HG03442 (cell line): ENCODE results near the gene RTN4R.

Source experiments
- ATAC-seq: cut with Tn5 transposase; IDR thresholded peaks from one replicate; pipeline ENCODE4 v1.9.1; 2021; ENCODE audit warnings: mild to moderate bottlenecking, moderate library complexity; ENCODE audit not compliant: unreplicated experiment

Gene RTN4R

DNA sequence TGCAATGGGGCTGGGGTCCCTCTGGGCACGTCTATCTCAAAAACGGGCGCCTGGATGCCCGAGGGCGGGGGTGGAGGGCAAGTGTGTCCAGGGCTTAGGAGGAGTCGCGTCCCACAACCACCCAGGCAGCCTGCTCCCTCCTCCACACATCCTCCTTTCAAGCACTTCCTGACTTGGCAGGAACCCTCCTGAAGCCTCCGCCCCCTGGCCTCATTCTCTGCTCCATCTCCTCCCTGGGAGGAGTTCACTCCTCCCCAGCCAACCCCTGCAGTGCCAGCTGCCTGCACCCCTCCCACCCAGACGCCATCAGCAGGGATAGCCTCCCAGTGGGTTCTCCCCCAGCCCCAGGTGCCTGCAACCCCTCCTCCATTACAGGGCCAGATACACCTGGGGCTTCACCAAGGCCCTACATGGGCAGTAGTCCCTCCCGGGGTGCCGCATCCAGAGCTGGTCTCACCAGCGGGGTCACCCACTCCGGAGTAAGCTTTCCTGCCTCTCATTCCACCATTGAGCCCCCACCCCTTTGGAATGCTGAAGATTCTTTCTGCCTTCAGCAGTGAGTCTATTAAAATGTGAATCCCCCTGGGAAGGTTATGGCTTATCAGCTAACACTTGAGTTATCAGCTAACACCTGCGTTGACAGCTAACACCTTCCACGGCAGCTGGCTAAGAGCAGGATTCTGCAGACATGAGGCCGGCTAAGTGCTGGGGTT, 24.4 kb downstream of the RTN4R start:
- ATAC-seq, result no peak

DNA sequence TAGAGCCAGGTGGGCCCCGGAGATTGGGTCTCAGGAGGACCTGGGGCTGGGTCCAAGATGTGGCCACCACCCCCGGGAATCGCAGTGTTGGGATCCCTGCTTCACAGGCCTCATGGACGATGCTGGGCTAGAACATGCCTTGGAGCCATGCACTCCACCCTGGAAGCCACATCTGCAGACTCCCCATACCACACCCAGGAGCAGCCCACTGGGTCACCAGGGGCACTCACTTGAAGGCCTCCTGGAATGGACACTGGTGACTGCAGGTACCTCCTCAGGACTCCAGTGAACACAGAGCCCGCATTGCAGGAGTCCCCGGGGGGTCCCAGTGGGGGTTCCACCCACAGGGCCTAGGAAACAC, 25.0 kb downstream of the RTN4R start:
- ATAC-seq, result no peak

DNA sequence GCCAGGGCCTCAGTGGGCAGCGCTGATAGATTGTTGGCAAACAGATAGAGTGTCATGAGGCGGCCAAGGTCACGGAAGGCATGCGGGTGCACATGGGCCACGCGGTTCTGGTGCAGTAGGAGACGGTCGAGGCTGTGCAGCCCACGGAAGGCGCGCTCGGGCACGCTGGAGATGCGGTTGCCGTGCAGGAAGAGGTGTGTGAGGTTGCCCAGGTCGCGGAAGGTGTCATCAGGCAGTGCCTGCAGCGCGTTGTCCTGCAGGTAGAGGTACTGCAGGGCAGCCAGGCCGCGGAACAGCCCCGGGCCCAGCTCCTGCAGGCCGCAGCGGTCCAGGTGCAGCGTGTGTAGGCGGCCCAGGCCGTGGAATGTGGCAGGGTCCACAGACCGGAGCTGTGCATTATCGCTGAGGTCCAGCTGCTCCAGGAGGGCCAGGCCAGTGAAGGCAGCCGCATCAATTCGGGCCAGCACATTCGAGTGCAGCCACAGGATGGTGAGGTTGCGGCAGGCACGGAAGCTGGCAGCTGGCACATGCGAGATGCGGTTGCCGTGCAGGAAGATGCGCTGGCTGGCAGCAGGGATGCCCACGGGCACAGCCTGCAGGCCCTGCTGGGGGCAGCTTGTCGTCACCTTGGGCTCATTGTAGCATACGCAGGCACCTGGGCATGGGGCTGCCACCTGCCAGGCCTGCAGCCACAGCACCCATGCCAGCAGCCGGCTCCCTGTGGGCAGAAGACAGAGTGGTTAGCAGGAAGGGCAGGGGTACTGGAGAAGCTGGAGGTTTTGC, 25.5 kb downstream of the RTN4R start:
- no peak for ATAC-seq

DNA sequence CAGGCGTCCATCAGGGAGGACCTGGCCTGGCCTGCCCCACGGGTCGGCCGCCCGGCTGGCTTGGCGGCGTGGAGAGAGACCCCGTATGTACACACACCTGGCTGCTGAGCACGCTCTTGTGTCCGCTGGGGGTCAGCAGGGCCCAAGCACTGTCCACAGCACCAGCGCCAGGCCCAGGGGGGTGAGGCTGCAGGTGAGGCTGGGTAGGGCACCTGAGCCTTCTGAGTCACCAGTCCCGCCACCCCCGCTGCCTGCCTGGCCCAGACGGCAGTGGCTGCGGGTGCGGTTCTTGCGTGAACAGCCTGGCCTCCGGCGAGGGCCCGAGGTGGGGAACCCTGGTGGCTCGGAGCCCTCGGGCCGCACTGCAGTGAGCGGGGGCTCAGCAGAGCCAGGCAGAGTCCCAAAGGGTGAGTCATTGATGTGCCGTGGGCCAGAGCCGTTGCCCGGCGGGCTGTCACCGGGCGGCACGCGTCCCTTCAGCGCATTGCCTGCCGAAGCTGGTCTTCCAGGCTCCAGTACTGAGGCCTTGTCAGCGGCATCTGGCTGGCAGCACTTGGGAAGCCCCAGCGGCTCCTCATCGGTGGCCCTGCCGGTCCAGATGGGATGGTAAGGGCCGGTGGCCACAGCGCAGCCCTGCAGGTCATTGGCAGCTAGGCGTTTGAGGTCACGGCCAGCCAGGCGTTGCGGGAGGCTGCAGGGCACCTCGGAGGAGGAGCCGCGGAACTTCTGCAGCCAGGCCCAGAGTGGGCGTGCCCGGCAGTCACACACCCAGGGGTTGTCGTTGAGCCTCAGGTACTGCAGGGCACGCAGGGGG, 26.3 kb downstream of the RTN4R start:
- ATAC-seq, result no peak

DNA sequence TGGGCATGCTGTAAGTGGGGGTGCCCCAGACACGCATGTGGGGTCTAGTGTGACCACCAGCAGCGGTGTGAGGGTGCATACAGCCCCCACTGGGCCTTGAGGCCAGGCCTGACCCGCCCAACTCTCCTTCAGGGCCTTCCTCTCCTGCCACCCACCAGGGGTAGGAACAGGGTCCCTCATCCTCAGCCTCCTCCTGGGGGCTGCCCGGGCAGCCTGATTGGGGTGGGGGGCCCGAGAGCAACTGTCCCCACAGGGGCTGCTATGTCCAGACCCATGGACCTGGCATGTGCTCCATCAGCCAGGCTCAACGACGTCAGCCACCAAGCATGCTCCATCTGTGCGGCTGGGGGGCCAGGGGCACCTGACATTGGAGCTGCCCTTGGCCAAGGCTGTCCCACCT, 27.2 kb downstream of the RTN4R start:
- no peak for ATAC-seq

DNA sequence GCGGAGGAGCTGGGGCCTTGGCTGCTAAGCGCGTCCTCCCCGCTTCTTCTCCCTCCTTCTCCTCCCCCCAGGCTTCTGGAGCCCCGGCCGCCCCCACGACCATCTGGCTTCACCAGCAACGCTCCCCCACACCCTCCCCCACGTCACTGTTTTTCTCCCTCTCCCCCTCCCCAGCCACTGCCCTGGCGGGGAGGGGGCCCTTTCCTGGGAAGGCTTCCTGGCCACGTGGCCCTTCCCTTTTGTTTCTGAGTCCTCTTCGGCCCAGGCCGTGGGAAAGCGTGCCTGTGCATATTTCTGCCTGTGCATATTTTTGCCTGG, 27.7 kb downstream of the RTN4R start:
- no peak for ATAC-seq

DNA sequence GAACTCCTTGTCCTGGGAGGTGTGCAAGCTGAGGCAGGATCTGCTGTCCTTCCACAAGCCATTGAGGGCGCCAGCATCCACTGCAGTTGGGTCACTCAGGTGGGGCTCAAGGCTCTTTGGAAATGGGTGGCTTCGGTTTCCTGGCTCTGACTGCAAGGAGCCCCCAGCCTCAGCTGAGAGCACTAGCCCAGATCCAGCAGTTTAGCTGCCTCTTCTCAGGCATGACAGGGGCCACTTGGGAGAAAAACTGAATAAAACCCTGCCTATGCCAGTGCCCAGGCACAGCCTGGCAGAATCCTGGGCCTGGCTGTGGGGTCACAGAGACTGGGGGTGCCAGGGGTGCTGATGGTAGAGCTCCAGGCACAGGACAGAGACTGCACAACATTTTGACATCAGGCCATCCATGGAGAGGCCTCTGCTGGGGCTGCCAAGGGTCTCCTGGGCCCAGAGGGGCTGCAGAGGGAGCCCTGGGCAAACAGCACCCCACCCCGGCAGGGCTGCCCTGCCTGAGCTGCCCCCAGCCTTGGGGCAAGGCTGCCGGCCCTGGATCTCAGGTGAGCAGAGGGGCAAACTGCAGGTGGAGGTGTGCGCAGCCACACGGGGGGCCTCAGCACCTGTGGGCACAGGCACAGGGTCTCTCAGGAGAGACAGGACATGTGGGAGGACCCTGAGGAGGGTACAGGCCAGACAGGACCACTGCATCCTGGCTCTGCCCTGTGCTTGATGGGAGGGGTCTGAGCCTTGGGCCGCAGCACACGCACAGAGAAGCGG, 28.3 kb downstream of the RTN4R start:
- ATAC-seq, result no peak

DNA sequence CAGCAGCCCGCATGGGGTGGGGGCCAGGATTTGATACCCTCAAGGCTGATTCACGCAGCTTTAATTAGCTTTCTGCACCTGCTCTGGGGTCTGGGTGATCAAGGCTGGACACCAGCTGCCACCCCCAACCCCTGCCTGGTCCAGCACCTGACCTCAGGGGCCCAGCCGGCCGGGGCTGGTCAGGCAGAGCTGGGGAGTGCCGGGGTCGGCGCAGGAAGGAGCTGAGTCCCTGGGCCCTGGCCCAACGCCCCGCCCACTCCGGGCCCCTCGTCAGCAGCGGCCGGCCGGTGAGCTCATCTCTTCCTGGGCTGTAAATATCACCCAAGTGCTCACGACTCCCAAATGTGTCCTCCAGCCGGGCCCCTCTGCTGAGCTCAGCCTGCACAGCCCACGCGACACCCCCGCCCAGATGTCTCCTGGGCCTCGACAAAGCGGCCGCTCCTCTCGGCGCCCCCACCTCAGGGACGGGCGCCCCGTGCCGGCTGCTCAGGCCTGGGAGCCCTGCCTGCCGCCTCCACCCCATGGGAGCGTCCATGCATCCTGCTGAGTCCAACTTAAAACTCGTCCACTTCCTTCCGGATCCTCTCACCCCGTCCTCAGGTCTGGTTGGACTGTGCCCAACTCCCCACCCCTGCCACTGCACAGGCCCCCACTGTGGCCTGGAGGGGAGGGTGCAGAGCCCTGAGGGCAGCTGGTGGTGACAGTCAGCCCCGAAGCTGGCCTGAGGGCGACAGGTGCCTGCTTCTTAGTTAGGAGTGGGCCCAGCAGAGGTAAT, 29.0 kb downstream of the RTN4R start:
- ATAC-seq, result no peak

DNA sequence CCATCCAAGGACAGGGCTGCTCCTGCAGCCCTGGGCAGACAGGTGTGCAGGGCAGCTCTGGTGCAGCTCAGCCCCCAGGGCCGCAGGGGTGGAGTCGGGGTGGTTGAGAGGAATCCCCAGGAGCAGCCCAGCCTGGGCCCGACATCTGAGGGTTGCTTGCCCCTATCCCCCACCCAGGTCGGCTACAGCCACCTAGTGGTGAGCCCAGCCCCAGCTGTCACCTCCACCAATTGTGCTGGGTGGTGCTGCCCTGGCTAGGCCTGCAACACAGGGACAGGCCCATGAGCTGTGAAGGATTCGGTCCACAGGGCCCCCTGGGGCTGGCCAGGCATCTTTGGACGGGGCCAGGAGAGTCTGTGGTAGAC, 29.6 kb downstream of the RTN4R start:
- ATAC-seq, result no peak

DNA sequence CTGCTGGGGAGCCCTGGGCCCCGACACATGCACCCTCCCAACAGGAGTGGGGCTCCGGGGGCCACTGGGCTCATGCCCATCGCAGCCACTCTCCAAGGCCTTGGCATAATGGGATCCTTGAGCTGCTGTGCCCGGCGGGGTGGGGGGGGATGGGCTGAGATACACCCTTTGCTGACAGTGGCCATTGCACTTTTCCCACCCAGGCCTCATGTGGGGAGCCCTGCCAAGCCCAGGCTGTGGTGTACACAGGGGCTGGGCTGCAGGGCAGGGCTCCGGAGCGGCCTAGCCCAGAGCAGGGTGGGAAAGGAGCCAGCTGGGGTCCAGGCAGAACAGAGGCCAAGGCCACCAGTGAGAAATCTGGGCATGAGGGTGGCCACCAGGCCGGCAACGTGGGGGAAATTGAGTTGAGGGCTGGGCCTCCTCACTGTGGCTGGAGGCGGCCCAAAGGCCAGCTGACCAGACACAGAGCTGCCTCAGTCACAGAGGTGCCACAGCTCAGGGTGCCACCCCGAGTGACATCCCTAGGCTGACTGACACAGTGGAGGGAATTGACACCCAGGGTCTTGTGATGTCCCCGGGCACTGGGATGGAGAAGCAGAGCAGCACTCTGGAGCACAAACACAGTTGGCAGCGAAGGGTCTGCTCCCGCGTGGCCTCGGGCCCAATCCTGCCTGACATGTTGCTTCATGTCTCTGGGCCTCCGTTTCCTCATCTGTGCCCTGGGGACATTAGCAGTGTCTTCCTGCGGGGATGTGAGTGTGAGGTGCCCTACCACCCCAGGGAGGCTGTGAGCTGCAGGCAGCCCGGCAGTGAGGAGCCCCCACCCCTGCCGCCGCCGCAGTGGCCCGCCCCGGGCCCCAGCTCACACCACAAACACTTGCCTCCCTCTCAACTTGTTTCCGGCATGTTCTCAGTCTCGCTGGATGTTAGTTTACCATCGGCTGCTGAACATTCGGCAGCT, 30.4 kb downstream of the RTN4R start:
- ATAC-seq, result no peak

DNA sequence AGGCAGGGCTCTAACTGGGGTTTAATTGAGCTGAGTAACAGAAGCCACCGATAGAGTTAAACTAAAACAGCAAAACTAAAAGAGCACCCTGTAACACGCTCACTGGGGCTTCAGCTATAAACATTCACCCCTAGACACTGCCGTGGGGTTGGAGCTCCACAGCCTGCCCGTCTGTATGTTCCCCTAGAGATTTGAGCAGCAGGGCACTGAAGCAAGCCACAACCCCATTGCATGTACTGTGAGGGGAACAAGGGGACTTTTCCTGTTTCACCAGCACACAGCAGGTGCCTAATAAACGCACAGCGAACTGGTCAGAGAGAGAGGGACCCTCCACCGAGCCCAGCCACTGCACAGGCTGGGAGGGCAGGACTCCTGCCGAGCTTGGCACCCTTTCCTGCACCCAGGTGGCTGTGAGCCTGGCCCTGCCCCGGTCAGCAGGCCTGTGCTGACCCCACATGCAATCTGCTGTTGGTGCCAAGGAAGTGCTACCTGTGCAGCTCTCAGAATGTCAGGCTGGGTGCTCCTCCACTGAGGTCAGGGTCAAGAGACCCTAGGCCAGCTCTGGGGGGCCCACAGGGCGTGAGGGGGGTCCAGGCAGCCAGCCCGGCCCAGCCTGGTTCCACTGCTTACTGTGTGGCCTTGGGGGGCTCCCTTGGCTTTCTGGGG, 31.9 kb downstream of the RTN4R start:
- no peak for ATAC-seq

DNA sequence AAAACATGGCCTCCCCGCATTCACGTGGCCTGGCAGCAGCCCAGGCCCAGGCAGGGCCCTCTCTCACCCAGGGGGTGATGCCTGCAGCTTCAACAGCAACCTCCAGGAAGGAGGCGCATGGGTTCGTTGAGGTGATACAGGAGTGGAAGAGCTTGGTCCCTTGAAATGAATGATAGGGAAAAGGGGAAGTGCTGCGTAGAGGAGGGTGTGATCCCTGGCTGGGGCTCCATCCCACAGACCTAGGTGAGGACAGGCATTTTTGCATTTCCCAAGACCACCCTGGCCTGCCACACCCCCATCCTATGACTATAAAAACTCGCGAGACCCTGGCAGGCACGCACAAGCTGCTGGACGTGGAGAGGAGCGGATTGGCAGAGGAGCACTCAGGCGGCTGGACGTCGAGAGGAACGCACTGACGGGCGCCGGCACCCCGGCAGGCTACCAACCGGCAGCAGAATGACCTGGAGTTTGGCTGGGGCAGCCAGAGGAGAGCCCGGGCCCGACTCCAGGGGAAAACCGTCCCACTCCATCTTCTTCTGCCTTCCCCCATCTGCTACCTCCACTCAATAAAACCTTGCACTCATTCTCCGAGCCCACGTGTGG, 32.6 kb downstream of the RTN4R start:
- ATAC-seq, result no peak

DNA sequence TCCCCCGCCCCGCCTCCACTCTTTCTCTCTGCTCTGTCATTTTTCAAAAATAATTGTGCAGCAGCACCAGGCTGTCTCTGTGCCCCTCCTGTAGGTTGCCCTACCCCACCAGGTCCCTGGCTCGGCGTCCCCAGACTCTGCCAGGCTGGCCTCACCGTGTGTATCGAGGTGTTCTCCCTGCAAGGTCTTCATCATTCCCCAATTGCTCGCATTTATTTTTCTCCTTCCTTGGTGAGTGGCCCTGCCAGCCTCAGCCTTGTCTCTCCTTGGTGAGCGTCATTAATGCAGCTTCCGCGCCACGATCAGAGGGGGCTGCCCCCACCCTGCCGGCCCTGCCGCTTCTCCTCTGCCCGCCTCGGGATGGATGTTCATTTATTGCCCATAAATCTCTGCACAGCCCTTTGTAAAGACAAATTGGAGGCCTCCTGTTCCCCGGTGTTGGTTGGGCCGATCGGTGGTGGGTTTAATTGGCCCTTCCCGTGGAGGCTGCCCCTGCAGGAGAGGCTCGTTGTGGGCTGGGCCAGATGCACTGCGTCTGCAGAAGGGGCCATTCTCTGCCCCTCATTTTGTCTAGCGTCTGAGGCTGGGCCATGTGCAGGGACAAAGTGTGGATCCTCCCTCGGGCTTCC, 33.2 kb downstream of the RTN4R start:
- no peak for ATAC-seq

DNA sequence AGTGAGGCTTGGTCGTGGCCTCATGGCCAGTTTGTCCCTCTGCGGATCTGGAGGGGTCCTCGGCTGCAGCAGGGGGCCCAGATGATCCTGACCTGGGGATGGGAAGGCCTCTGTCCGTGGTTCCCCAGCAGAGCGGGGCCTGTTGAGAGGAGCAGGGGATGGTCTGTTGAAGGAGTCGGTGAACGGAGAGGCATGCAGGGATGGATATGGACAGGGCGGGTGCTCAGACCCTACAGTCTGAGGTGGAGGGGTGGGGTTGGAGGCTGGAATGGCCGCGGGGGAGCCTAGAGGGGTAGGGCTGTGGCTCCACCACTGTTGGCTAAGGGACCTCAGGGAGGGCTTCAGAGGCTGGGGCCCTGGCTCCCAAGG, 33.8 kb downstream of the RTN4R start:
- ATAC-seq, result no peak

DNA sequence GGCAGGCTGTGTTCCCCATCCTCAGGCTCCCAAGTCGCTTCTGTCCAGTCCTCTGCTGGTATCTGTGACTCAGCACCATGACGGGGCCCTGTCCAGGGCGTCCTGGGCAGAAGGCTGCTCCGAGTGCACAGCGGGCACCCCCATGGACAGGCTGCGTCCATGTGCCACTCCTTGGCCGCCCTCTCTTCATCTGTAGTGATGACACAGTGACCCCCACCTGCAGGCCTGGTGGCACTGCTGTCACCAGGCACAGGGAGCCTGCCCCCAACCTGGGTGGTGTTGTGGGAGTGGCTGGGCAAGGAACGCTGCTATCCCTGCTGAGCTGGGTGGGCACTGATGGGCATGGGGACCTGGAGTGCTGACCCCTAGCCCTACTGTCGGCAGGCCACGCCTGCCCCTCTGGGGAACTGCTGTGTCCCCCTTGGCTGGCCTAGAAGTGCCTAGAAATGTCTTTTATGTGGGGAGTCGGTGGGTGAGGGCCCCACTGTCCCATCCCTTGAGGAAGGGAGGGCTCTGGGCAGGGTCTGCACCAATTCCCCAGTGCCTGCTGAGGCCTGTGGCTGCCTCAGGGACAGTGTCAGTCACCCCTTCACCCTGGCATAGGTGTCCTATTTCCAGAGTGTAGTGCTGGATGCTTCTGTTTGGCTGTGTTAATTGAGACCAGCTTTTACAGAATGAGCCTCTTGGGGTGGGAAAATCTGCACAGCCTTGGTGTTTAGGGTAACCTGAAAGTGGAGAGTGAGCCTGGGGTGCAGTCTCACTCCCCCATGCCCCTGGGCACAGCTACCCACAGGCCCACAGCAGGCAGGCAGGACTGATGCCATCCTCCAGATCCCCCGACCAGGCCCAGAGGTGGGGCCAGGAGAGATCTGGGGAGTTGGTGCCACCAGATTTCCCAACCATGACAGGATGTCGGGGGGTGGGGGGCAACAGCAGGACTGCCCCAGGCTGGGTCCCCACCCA, 34.5 kb downstream of the RTN4R start:
- ATAC-seq, result no peak

DNA sequence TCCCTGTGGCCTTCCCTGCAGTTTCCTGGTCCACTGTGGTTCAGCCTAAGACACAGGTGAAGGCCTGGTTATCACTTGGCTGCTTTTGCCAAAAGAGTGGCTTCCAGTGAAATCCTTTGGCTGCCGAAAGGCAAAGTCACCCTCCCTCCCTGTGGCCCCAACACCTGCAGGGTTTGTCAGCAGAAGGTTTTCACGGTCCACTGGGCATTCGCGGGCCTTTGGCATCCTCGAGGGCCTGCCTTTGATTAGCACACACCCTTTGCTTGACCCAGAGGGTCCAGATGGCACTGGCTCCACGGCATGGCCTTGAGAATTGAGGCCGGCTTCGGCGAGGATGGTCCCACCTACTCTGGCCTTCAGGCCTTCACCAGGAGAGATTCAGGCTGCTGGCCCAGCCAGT, 35.3 kb downstream of the RTN4R start:
- ATAC-seq, result no peak

DNA sequence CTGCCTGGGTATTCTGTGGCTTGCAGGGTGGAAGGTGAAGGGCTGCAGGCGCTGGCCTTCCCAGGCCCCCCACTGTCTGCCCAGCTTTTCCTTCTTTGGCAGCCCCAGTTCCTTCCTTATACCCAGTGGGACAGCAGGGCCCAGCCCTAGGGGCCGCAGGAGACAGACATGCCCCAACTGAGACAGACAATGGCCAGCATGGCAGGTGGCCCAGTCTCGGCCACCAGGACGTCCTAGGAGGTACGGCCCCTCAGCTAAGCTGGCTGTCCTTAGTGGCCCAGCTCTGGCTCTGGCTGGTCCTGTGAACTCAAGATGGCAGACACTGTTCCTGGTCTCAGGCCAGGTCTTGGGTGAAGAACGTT, 35.9 kb downstream of the RTN4R start:
- no peak for ATAC-seq
